Measurements from ENCODE around the gene RAVER2.

RAVER2 gene

DNA sequence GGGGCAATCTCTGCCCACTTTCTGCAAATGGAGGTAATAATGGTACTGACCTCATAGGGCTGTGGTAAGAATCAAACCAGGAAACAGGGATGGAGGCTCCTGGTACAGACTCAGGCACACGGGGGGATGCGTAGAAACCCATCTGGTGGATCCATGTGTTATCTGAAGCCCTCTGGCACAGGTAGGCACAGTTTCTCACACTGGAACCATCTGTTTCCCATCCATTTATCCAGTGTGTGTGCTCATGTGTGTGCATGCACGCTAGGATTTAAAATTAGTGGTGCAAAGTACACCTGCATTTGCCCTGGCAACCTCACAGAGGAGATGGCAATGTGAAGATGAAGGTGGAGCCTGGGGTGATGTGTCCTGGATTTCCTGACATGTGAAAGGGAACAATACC lies 103.3 kb downstream of the RAVER2 start:
- DNase-seq (no peak), ATAC-seq (replicated peaks) (no peak)
- Mint-ChIP-seq H3K36me3 (ENCODE audit: insufficient read depth) (peaks cover 78% of the 10 kb centered on the region), H3K27me3 (no peaks in the 10 kb centered on the region), H3K9me3 (no peaks in the 10 kb centered on the region), H3K4me1 (ENCODE audit: low read depth in 2 of 2) (peaks cover 9 to 16% of the 10 kb centered on the region in 2 donors), H3K4me3 (no peak overlapping the region), H3K27ac (peak overlapping the region in 1 of 2 donors; percentile 57)

DNA sequence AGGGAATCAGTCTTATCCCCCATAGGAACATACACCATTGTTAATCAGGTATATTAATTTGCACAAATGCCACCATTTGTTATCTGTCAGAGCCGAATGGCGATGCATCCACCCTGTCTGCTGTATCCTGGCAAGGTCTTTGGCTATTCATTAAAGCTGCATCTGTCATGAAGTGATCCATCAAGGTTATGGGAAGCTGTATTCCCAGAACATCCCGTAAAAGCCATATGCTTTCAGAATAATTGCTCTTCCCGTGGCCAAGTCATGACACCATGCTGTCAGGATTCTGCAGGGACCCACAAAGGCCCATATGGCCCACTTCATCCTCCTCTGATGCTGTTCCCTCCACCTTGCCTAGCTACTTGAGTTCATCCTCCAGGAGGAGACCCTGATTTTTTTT lies 103.9 kb downstream of the RAVER2 start:
- no peaks in the 10 kb centered on the region for H3K27me3 Mint-ChIP-seq
- no peak for ATAC-seq (replicated peaks)
- peaks cover 6 to 14% of the 10 kb centered on the region in 2 donors for H3K4me1 Mint-ChIP-seq (ENCODE audit: low read depth in 2 of 2)
- no peak overlapping the region for H3K4me3 Mint-ChIP-seq
- no peaks in the 10 kb centered on the region for H3K9me3 Mint-ChIP-seq
- H3K36me3 Mint-ChIP-seq (ENCODE audit: insufficient read depth), result peaks cover 77% of the 10 kb centered on the region
- H3K27ac Mint-ChIP-seq, result no peak overlapping the region
- no peak for DNase-seq

DNA sequence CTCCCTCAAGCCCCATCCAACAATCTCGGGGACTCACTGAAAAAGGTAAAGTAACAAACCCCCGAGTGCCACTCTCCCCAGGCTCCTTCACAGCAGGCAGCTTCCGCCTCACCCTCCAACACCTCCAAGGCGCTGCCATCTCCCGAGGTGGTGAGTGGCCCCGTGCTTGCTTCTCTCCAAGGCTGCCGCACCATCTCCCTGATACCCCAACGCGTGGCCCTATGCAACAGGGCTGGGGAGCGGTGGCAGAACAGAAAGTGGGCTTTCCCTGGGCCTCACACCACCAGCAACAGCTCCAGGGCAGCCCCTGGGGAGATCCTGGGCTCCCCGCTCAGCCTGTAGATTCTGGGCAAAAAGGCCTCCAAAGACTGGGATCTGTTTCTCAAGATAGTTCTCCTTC lies 105.1 kb downstream of the RAVER2 start:
- no peak for ATAC-seq (replicated peaks)
- no peaks in the 10 kb centered on the region for H3K9me3 Mint-ChIP-seq
- H3K4me1 Mint-ChIP-seq (ENCODE audit: low read depth in 2 of 2), result peaks cover 12% of the 10 kb centered on the region in 2 donors
- H3K27ac Mint-ChIP-seq, result peak overlapping the region; percentile 33 to 69
- no peak overlapping the region for H3K4me3 Mint-ChIP-seq
- DNase-seq, result no peak
- H3K36me3 Mint-ChIP-seq (ENCODE audit: insufficient read depth), result peaks cover 79% of the 10 kb centered on the region
- H3K27me3 Mint-ChIP-seq, result no peaks in the 10 kb centered on the region

DNA sequence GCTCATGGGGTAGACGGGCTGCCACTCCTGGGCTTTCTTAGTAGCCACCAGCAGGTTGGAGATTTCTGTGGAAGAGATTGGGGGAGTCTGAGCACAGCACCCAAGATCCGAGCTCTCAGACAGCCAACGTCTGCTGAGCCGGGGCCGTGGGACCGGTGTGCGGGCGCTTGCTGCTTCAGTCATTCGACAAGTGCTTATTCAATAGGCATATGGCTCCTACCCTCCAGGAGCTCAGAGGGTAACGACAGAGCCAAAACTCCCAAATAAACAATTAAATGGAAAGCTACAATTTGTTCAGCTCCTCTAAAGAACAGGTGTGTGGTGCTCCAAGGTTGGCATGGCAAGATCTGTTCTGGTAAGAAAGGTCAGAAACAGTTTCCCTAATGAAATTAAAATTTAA lies 106.0 kb downstream of the RAVER2 start:
- Mint-ChIP-seq H3K9me3 (no peaks in the 10 kb centered on the region), H3K4me3 (no peak overlapping the region), H3K36me3 (ENCODE audit: insufficient read depth) (peaks cover 86% of the 10 kb centered on the region), H3K27ac (peak overlapping the region in 1 of 2 donors; percentile 69), H3K4me1 (ENCODE audit: low read depth in 2 of 2) (peaks cover 12% of the 10 kb centered on the region in 2 donors), H3K27me3 (no peaks in the 10 kb centered on the region)
- no peak for ATAC-seq (replicated peaks)
- no peak for DNase-seq

DNA sequence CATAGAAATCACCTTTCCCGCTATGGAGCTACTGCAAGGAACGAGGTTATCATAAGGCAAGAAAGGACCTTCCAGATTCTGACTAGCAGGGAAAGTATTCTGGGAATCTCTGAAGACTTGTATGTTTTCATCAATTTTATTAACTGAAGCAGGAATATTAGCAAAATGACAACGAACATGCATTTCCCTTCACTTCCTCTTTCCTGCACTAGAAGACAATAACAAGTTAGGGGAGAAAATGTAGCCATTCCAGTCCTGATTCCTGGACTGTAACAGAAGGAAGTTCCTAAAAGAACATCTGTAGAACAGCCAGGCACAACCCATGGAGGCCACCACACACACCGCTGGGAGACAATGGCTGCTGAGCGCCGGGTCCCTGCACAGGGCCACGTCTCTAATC lies 106.8 kb downstream of the RAVER2 start:
- Mint-ChIP-seq H3K4me3 (no peak overlapping the region), H3K27me3 (no peaks in the 10 kb centered on the region), H3K27ac (peak overlapping the region; percentile 13 to 75), H3K9me3 (no peaks in the 10 kb centered on the region), H3K36me3 (ENCODE audit: insufficient read depth) (peaks cover 86% of the 10 kb centered on the region), H3K4me1 (ENCODE audit: low read depth in 2 of 2) (peaks cover 12 to 15% of the 10 kb centered on the region in 2 donors)
- no peak for ATAC-seq (replicated peaks)
- DNase-seq, result no peak

DNA sequence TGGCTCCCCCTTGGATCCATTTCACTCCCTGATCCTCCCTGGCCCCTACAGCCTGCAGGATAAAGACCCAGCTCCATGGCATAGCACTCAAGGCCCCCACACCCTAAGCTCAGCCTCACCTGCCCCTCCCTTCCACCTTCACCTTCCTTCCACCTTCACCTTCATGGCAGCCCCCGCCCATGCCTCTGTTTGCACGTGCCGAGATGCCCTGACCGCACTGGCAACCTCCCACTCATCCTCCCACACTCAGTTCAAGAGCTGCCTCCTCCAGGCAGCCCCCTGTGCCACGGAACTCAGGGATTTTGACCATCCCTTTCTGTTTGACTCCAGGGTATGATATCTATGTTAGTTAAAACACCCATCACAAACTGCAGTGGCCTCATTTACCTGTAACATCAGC lies 109.8 kb downstream of the RAVER2 start:
- DNase-seq (no peak), ATAC-seq (replicated peaks) (no peak)
- H3K36me3 Mint-ChIP-seq (ENCODE audit: insufficient read depth), result peaks cover 86% of the 10 kb centered on the region
- H3K27ac Mint-ChIP-seq, result peak overlapping the region; percentile 58 to 83
- no peaks in the 10 kb centered on the region for H3K9me3 Mint-ChIP-seq
- no peak overlapping the region for H3K4me3 Mint-ChIP-seq
- no peaks in the 10 kb centered on the region for H3K27me3 Mint-ChIP-seq
- peaks cover 26 to 28% of the 10 kb centered on the region in 2 donors for H3K4me1 Mint-ChIP-seq (ENCODE audit: low read depth in 2 of 2)

DNA sequence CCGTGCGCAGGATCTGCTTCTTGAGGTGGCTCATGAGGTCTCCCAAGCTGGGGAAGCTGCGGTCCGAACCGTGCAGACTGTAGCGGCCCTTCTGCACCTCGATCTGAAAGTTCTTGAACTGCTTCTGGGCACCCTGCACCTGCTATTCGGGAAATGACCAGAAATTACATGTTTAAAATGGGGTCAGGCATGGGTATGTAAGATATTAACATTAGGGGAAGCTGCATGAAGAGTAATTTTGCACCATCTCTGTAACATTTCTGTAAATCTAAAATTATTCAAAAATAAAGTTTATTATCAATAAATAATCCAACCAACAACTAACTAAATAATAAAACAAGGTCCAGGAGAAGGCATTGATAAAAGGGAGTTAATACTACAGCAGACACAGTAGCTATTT lies 110.7 kb downstream of the RAVER2 start:
- Mint-ChIP-seq H3K4me3 (no peak overlapping the region), H3K36me3 (ENCODE audit: insufficient read depth) (peaks cover 83% of the 10 kb centered on the region), H3K9me3 (no peaks in the 10 kb centered on the region), H3K27ac (peak overlapping the region in 1 of 2 donors; percentile 83), H3K4me1 (ENCODE audit: low read depth in 2 of 2) (peaks cover 22 to 28% of the 10 kb centered on the region in 2 donors), H3K27me3 (no peaks in the 10 kb centered on the region)
- no peak for DNase-seq
- ATAC-seq (replicated peaks), result no peak

DNA sequence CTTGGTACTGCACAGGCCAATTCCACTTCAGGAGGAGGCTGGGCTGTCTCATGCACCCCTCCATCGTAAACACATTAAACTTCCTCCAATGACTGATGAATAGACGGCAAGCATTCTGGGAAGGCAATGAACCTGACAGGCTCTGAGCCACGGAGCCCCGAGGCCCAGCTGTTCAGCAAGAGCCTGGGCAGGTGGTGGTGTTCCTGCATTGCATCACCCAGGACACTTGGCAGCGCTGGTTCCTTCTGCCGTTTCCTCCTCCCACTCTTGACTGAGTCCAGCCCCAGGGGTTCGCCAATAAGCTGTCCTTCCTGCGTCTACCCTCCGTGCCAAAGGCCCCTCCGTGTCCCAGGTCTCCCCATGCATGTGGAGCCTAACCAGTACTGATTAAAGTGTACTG lies 111.7 kb downstream of the RAVER2 start:
- no peaks in the 10 kb centered on the region for H3K27me3 Mint-ChIP-seq
- ATAC-seq (replicated peaks) (no peak), DNase-seq (no peak)
- peaks cover 28 to 37% of the 10 kb centered on the region in 2 donors for H3K4me1 Mint-ChIP-seq (ENCODE audit: low read depth in 2 of 2)
- no peak overlapping the region for H3K27ac Mint-ChIP-seq
- H3K36me3 Mint-ChIP-seq (ENCODE audit: insufficient read depth), result peaks cover 87% of the 10 kb centered on the region
- no peak overlapping the region for H3K4me3 Mint-ChIP-seq
- no peaks in the 10 kb centered on the region for H3K9me3 Mint-ChIP-seq

DNA sequence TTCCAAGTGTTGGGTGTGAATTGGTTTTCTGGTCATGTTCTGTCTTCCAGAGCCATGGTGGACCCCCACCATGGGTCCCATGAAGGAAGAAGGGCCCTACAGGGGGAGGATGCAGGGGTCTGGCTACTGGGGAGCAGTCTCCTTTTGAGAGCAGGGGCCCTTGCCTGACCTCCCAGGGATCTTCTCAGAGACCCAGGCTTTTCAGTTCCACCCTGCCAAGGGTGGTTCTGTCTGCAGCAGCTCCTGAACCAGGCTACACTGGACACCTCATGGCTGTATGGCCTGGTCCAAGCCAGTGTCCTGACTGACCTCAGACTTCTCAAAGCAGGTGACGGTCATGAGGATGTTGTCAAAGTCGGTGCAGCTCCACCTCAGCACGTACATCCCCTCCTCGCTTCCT lies 112.5 kb downstream of the RAVER2 start:
- Mint-ChIP-seq H3K4me3 (no peak overlapping the region), H3K36me3 (ENCODE audit: insufficient read depth) (peaks cover 90% of the 10 kb centered on the region), H3K4me1 (ENCODE audit: low read depth in 2 of 2) (peaks cover 33 to 41% of the 10 kb centered on the region in 2 donors), H3K27me3 (no peaks in the 10 kb centered on the region), H3K9me3 (no peaks in the 10 kb centered on the region), H3K27ac (peak overlapping the region in 1 of 2 donors; percentile 77)
- no peak for DNase-seq
- ATAC-seq (replicated peaks), result no peak

DNA sequence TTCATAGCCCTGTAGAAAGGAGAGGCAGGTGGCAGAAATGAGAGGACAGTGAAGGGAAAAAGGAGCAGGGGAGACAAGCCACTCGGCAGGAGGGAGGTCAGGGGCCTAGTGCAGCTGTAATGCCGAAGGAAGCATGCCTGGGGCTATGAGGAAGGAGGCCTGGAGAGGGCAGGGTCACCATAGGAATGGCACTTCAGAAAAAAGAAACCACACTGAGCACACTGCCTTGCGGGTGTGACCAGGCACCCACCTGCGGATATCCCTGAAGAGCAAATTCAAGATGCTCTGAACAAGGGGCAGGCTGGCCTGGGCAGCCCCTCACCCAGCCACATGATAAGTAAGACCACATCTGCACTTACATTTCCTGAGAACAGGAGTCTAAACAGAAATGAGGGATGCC lies 116.7 kb downstream of the RAVER2 start:
- no peaks in the 10 kb centered on the region for H3K27me3 Mint-ChIP-seq
- H3K4me3 Mint-ChIP-seq, result peak overlapping the region in 1 of 2 donors; percentile 29
- H3K36me3 Mint-ChIP-seq (ENCODE audit: insufficient read depth), result peaks cover 81% of the 10 kb centered on the region
- DNase-seq, result no peak
- peaks cover 49 to 54% of the 10 kb centered on the region in 2 donors for H3K4me1 Mint-ChIP-seq (ENCODE audit: low read depth in 2 of 2)
- peak overlapping the region; percentile 73 to 95 for H3K27ac Mint-ChIP-seq
- ATAC-seq (replicated peaks), result no peak
- no peaks in the 10 kb centered on the region for H3K9me3 Mint-ChIP-seq

DNA sequence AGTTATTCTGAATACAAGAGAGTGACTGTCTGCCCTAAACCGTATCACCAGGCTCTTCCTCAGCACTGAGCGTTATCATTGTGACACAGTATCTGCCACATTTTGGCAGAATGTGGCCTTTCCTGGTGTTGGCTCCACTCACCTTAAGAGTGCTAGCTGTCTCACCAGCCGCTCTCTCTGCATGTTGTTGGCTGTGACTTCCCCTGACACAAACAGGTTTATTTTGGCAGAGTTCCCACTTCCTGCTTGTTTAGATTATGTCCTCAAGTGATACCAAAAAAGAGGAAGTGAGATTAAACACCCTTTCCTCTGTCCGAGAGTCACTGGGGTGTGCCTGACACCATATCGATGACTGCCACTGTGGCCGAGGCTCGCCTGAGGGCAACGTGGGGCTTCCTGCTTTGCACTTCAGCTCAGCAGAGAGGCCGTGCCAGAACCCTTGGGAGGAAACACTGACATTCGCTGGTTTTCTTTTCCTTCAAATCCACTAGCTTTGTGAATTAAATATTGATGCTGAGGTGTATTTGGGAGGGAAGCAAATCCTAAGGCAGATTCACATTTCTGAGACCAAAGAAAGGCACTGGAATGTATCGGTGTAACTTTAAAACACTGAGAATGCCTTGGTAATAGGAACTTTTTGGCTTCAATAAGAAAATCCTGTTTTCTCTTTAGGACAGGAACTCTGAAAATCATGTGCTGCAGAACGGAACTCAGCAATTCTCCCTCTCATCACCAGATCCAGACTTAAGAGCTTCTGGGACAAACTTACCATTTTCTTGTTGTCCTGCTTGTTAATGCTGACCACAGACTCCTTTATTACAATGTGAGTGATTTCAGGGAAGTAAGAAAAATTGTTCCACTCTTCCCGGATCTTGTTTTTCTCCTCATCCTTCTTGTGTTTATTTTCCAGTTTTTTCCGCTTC lies 119.4 kb downstream of the RAVER2 start:
- peaks cover 42 to 52% of the 10 kb centered on the region in 2 donors for H3K4me1 Mint-ChIP-seq (ENCODE audit: low read depth in 2 of 2)
- no peaks in the 10 kb centered on the region for H3K9me3 Mint-ChIP-seq
- H3K36me3 Mint-ChIP-seq (ENCODE audit: insufficient read depth), result peaks cover 79% of the 10 kb centered on the region
- DNase-seq (peak; percentile 58 to 63 (median 60)), ATAC-seq (replicated peaks) (peak; percentile 91)
- no peaks in the 10 kb centered on the region for H3K27me3 Mint-ChIP-seq
- peak overlapping the region; percentile 89 to 93 for H3K27ac Mint-ChIP-seq
- H3K4me3 Mint-ChIP-seq, result peak overlapping the region; percentile 58 to 72

DNA sequence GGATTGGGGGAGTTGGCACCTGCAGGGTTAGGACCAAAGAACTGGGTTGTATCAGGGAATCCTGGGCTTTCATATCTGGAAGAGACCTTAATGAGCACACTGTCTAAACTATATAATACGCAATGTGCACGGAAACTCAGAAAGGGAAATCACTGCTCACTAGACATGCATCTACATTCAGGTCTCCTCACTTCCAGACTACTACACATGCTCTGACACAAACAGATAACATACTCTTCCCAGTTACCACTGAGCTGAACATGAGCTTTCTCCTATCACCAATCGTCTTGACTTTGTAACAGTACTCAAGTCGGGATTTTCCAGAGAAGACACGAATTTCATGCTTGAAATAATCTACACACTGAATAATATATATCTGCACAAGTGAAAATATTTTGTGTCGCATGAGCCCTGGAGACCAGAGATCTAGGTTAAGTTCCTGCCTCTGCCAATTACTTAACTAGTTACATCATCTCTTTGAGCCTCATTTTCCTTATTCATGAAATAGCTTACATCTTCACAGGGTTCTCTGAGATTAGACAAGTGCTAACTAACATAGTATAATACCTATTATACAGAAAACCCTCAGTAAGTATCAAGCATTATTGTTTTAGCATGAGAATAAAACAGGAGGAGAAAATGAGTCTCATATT lies 120.4 kb downstream of the RAVER2 start:
- no peak for DNase-seq
- peak overlapping the region; percentile 58 for H3K4me3 Mint-ChIP-seq
- H3K27me3 Mint-ChIP-seq, result no peaks in the 10 kb centered on the region
- peak overlapping the region; percentile 89 to 93 for H3K27ac Mint-ChIP-seq
- H3K4me1 Mint-ChIP-seq (ENCODE audit: low read depth in 2 of 2), result peaks cover 37 to 46% of the 10 kb centered on the region in 2 donors
- H3K9me3 Mint-ChIP-seq, result no peaks in the 10 kb centered on the region
- peaks cover 79% of the 10 kb centered on the region for H3K36me3 Mint-ChIP-seq (ENCODE audit: insufficient read depth)
- no peak for ATAC-seq (replicated peaks)

DNA sequence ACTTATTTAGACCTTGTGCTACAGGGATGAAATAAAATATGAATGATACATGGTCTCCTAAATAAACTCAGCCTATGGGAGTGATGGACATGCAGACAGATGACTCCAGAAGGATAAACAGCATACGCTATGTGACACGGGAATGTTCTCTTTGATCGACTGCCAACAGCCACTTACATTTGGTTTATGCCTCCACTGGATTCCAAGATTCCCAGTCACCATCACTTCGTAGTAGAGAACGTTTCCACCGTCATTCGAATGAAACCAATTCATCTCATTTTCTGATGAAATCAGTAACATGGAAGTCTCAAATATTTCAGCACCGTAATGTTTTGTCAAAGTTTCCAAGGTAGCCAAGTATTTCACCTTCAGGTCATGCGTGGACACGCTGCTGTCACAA lies 121.8 kb downstream of the RAVER2 start:
- no peak for DNase-seq
- no peak for ATAC-seq (replicated peaks)
- H3K9me3 Mint-ChIP-seq, result no peaks in the 10 kb centered on the region
- no peak overlapping the region for H3K4me3 Mint-ChIP-seq
- no peaks in the 10 kb centered on the region for H3K27me3 Mint-ChIP-seq
- H3K36me3 Mint-ChIP-seq (ENCODE audit: insufficient read depth), result peaks cover 85% of the 10 kb centered on the region
- peaks cover 34 to 40% of the 10 kb centered on the region in 2 donors for H3K4me1 Mint-ChIP-seq (ENCODE audit: low read depth in 2 of 2)
- H3K27ac Mint-ChIP-seq, result peak overlapping the region in 1 of 2 donors; percentile 49

DNA sequence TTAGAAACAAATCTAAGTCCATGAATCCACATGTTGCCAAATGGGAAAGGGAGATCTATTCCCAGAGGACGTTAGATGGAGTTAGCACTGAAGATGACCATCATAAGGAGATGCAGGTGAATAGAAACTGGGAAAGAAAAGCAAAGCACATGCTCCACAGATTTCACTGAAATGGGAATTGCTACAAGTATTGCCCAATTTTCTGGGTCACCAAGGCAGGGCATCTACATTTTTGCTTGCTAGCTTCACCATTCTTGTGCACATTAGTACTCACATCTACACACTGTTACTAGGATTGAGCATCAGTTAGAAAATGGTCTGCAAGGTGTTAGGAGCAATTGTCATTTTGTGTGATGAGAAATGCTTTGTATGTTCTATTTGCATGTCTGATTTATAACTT lies 122.4 kb downstream of the RAVER2 start:
- DNase-seq (no peak), ATAC-seq (replicated peaks) (no peak)
- peak overlapping the region; percentile 5 to 49 for H3K27ac Mint-ChIP-seq
- no peaks in the 10 kb centered on the region for H3K9me3 Mint-ChIP-seq
- H3K4me3 Mint-ChIP-seq, result no peak overlapping the region
- peaks cover 34 to 41% of the 10 kb centered on the region in 2 donors for H3K4me1 Mint-ChIP-seq (ENCODE audit: low read depth in 2 of 2)
- H3K36me3 Mint-ChIP-seq (ENCODE audit: insufficient read depth), result peaks cover 86% of the 10 kb centered on the region
- H3K27me3 Mint-ChIP-seq, result no peaks in the 10 kb centered on the region

Measured in effector memory CD8-positive, alpha-beta T cell (primary cell).